IMR-90 (cell line): ENCODE results near the gene NR6A1.

Experiments
- BHLHE40 ChIP-seq: fragments of 150-350 bp; IDR thresholded peaks from 2 replicates; pipeline ENCODE4 v1.6.1; 2016; ENCODE audit warnings: mild to moderate bottlenecking, low read depth, low read length
- CTCF ChIP-seq: conservative IDR thresholded peaks from 2 replicates; pipeline ENCODE4 v1.5.1; 2012; ENCODE audit warnings: mild to moderate bottlenecking, low read depth, low read length, improper control_type of control experiment

GRCh38 chr9:124512806-124513204, 258.3 kb downstream of the NR6A1 start:
- no peak for TF ChIP-seq CTCF
- no peak for TF ChIP-seq BHLHE40
